HepG2 (cell line): ENCODE data around the gene CCT6A. TPM values are rescaled to one million over a fixed set of nuclear protein-coding genes. Genes with fewer than 3 reads are reported as not detected.

Experiments
- CCAR2 ChIP-seq: fragments of 200-400 bp; formaldehyde crosslinking; optimal IDR thresholded peaks from 2 replicates; pipeline ENCODE3; 2018; ENCODE audit warnings: low read depth, mild to moderate bottlenecking, low read length, moderate library complexity
- JDP2 ChIP-seq: sonication (generic); formaldehyde crosslinking; IDR thresholded peaks from 2 replicates; pipeline ENCODE4 v1.8.1; 2022; ENCODE audit warnings: missing genetic modification reagents, borderline replicate concordance
- KDM1A ChIP-seq: IDR thresholded peaks from 2 replicates; pipeline ENCODE4 v1.6.1; 2016; ENCODE audit warnings: missing compliant biosample characterization
- MYNN ChIP-seq: sonication (generic); formaldehyde crosslinking; IDR thresholded peaks from 2 replicates; pipeline ENCODE4 v1.4.0; 2020; ENCODE audit warnings: mild to moderate bottlenecking, low read depth, missing genetic modification reagents
- MYPOP ChIP-seq: sonication (generic); formaldehyde crosslinking; IDR thresholded peaks from 2 replicates; pipeline ENCODE4 v1.8.1; 2023; ENCODE audit warnings: mild to moderate bottlenecking, moderate library complexity, missing genetic modification reagents
- NAIF1 ChIP-seq: sonication (generic); formaldehyde crosslinking; IDR thresholded peaks from 2 replicates; pipeline ENCODE4 v1.5.0; 2020; ENCODE audit warnings: mild to moderate bottlenecking, missing genetic modification reagents, borderline replicate concordance
- PATZ1 ChIP-seq: sonication (generic); formaldehyde crosslinking; IDR thresholded peaks from 2 replicates; pipeline ENCODE4 v1.4.0; 2020; ENCODE audit warnings: missing genetic modification reagents
- PRMT3 ChIP-seq: sonication (generic); formaldehyde crosslinking; IDR thresholded peaks from 2 replicates; pipeline ENCODE4 v1.8.1; 2022; ENCODE audit warnings: low read depth, mild to moderate bottlenecking, moderate library complexity, missing genetic modification reagents, borderline replicate concordance
- SIN3B ChIP-seq: fragments of 150-350 bp; IDR thresholded peaks from 2 replicates; pipeline ENCODE4 v1.6.1; 2014; ENCODE audit warnings: low read length
- SIX4 ChIP-seq: sonication (generic); formaldehyde crosslinking; IDR thresholded peaks from 2 replicates; pipeline ENCODE4 v1.4.0; 2020; ENCODE audit warnings: missing genetic modification reagents
- SNRNP70 ChIP-seq: fragments of 200-400 bp; formaldehyde crosslinking; IDR thresholded peaks from 2 replicates; pipeline ENCODE4 v1.6.1; 2017; ENCODE audit warnings: mild to moderate bottlenecking, low read depth, low read length, moderate library complexity
- TBX3 ChIP-seq: fragments of 450-650 bp; IDR thresholded peaks from 2 replicates; pipeline ENCODE4 v1.6.1; 2017; ENCODE audit warnings: antibody characterized with exemption, mild to moderate bottlenecking, inconsistent platforms, borderline replicate concordance
- TEAD3 ChIP-seq: optimal IDR thresholded peaks from 2 replicates; pipeline ENCODE3; 2016; ENCODE audit warnings: borderline replicate concordance
- TOPORS ChIP-seq: sonication (generic); formaldehyde crosslinking; IDR thresholded peaks from 2 replicates; pipeline ENCODE4 v1.8.0; 2023; ENCODE audit warnings: mild to moderate bottlenecking, missing genetic modification reagents
- YY1 ChIP-seq: IDR thresholded peaks from 2 replicates; pipeline ENCODE4 v1.6.1; 2011; ENCODE audit warnings: low read length, low read depth, moderate library complexity, mild to moderate bottlenecking; ENCODE audit not compliant: insufficient read depth, insufficient replicate concordance
- ZNF138 ChIP-seq: sonication (generic); formaldehyde crosslinking; IDR thresholded peaks from 2 replicates; pipeline ENCODE4 v1.5.0; 2020; ENCODE audit warnings: mild to moderate bottlenecking, low read depth, missing genetic modification reagents
- ZNF432 ChIP-seq: sonication (generic); formaldehyde crosslinking; IDR thresholded peaks from 2 replicates; pipeline ENCODE4 v1.5.0; 2020; ENCODE audit warnings: missing genetic modification reagents, mild to moderate bottlenecking, borderline replicate concordance
- ZNF484 ChIP-seq: sonication (generic); formaldehyde crosslinking; IDR thresholded peaks from 2 replicates; pipeline ENCODE4 v1.5.1; 2020; ENCODE audit warnings: mild to moderate bottlenecking, low read depth, missing genetic modification reagents, borderline replicate concordance
- ZNF644 ChIP-seq: IDR thresholded peaks from 2 replicates; pipeline ENCODE4 v1.6.1; 2016; ENCODE audit warnings: low read depth
- ZNF749 ChIP-seq: sonication (generic); formaldehyde crosslinking; IDR thresholded peaks from 2 replicates; pipeline ENCODE4 v1.8.0; 2022; ENCODE audit warnings: mild to moderate bottlenecking, missing genetic modification reagents, moderate library complexity, borderline replicate concordance
- ZNF780A ChIP-seq: sonication (generic); formaldehyde crosslinking; IDR thresholded peaks from 2 replicates; pipeline ENCODE4 v1.8.0; 2022; ENCODE audit warnings: mild to moderate bottlenecking, missing genetic modification reagents, moderate library complexity
- polyA plus RNA-seq, 8 experiments: library from polyadenylated mRNA; depleted of rRNA in 3 of 8; stranded (reverse) in 7 of 8; unstranded in 1 of 8; fragments of >200 nt; fragmentation: Illumina TruSeq in 4 of 8; extraction: Trizol in 4 of 8; gene quantifications; 2 replicates each; pipeline versions ENCODE4 v1.2.1 to v1.2.3, GENCODE V29; 2011 to 2016; ENCODE audit warnings: low read depth in 4 of 8, missing spikeins in 1 of 8, mixed read lengths in 1 of 8; ENCODE audit not compliant: insufficient read depth in 1 of 8
- total RNA-seq, 5 experiments: library from RNA; depleted of rRNA; stranded (reverse); fragments of >200 nt; fragmentation: Illumina TruSeq; extraction: Trizol; gene quantifications; 2 replicates each; pipeline ENCODE4 v1.2.3, GENCODE V29; 2016; ENCODE audit warnings: low read depth in 1 of 5
- TF ChIP-seq, protein P1 (sequence below): sonication (generic); formaldehyde crosslinking; IDR thresholded peaks from 2 replicates; pipeline ENCODE4 v1.4.0; 2020; ENCODE audit warnings: mild to moderate bottlenecking, missing genetic modification reagents
- TF ChIP-seq, protein P2 (sequence below): IDR thresholded peaks from 2 replicates; pipeline ENCODE4 v1.6.1; 2018; ENCODE audit warnings: missing genetic modification reagents, mild to moderate bottlenecking, missing compliant biosample characterization

Gene CCT6A
- total and polyA plus RNA-seq, 2 of the 13 experiments (the other 11 are each of a cell fraction or from before 2014, with no cell fraction given): 219 to 292 TPM

GRCh38 chr7:56051339-56052191 lies at the start of gene CCT6A, which contains the start of gene PSPH (continued):
- peak; percentile 73; the same call in 1 of the 2 replicates for TF ChIP-seq MYPOP
- no peak; the same call in 1 of the 2 replicates for TF ChIP-seq ZNF484 (CRISPR knock-in tag)
- TF ChIP-seq YY1: peak; percentile 89
- TF ChIP-seq TOPORS (CRISPR knock-in tag): peak; percentile 84
- TF ChIP-seq ZNF432 (CRISPR knock-in tag): no peak
- TF ChIP-seq ZNF780A (CRISPR knock-in tag): no peak
- peak; percentile 70; the same call in 1 of the 2 replicates for TF ChIP-seq TBX3
- TF ChIP-seq SNRNP70: no peak
- peak; percentile 68; the same call in 1 of the 2 replicates for TF ChIP-seq ZNF138
- TF ChIP-seq PATZ1 (CRISPR knock-in tag): peak; percentile 74
- peak; percentile 73; the same call in 1 of the 2 replicates for TF ChIP-seq SIN3B
- peak; percentile 80; the same call in 1 of the 2 replicates for TF ChIP-seq ZNF749
- peak; percentile 55; the same call in 1 of the 2 replicates for TF ChIP-seq SIX4 (CRISPR knock-in tag)
- TF ChIP-seq, protein P1, sequence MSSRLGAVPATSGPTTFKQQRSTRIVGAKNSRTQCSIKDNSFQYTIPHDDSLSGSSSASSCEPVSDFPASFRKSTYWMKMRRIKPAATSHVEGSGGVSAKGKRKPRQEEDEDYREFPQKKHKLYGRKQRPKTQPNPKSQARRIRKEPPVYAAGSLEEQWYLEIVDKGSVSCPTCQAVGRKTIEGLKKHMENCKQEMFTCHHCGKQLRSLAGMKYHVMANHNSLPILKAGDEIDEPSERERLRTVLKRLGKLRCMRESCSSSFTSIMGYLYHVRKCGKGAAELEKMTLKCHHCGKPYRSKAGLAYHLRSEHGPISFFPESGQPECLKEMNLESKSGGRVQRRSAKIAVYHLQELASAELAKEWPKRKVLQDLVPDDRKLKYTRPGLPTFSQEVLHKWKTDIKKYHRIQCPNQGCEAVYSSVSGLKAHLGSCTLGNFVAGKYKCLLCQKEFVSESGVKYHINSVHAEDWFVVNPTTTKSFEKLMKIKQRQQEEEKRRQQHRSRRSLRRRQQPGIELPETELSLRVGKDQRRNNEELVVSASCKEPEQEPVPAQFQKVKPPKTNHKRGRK: 0 out of 2 replicates have a peak, but pooled peaks have one; percentile 20
- 0 out of 2 replicates have a peak, but pooled peaks have one; percentile 15 for TF ChIP-seq MYNN (CRISPR knock-in tag)
- TF ChIP-seq ZNF644 (CRISPR knock-in tag): 0 out of 2 replicates have a peak, but pooled peaks have one; percentile 20
- no peak for TF ChIP-seq PRMT3
- peak; percentile 92 for TF ChIP-seq TEAD3 (CRISPR knock-in tag)
- TF ChIP-seq CCAR2: no peak
- no peak for TF ChIP-seq KDM1A (CRISPR knock-in tag)
- no peak for TF ChIP-seq JDP2 (CRISPR knock-in tag)
- TF ChIP-seq, protein P2, sequence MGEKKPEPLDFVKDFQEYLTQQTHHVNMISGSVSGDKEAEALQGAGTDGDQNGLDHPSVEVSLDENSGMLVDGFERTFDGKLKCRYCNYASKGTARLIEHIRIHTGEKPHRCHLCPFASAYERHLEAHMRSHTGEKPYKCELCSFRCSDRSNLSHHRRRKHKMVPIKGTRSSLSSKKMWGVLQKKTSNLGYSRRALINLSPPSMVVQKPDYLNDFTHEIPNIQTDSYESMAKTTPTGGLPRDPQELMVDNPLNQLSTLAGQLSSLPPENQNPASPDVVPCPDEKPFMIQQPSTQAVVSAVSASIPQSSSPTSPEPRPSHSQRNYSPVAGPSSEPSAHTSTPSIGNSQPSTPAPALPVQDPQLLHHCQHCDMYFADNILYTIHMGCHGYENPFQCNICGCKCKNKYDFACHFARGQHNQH (CRISPR knock-in tag): peak; percentile 70; the same call in 1 of the 2 replicates
- TF ChIP-seq NAIF1: peak; percentile 81; the same call in 1 of the 2 replicates
